ENCODE results near the gene DGKH. TPM values are rescaled to one million over a fixed set of nuclear protein-coding genes. Genes with fewer than 3 reads are reported as not detected.

DGKH gene
- total RNA-seq, 3 donors from 2014 or later: 18.8 to 27.0 (median 26.3) TPM

DNA sequence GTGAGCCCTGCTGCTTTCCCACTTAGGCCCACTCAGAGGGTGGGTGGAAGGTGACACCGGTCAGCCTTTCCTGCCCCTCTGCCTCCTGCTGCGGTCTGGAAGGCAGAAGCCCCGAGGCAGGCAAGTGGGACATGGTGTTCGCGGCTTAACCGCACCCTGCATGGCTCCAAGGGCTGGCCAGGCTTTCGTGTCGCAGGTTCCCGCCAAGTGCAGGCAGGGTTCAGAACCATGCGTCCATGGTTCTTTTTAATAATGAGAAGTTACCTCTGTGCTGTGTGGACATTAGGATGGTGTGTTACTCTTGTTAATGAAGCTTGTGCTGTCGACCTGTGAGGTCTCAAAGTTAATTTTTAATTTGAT is 986 bp downstream of the DGKH start:
- no peak for TF ChIP-seq CTCF (IDR thresholded peaks at IDR 0.05)
- intact Hi-C loops (cut with DNase I, micrococcal nuclease): no loop called here
- Histone ChIP-seq H3K36me3 (ENCODE audit: low read depth) (no peaks in the 10 kb centered on the region), H3K4me3 (no peak overlapping the region), H3K9me3 (no peaks in the 10 kb centered on the region), H3K4me1 (ENCODE audit: low read depth) (peaks cover 10% of the 10 kb centered on the region)
- DNase-seq (no peak), ATAC-seq (peak; percentile 9)

- no peak overlapping the region for H3K4me3 ChIP-seq
- no peak for ATAC-seq
- H3K4me1 ChIP-seq (ENCODE audit: low read depth): no peaks in the 10 kb centered on the region
- H3K36me3 ChIP-seq (ENCODE audit: low read depth): no peaks in the 10 kb centered on the region
- TF ChIP-seq CTCF (IDR thresholded peaks at IDR 0.05): no peak
- intact Hi-C loops (cut with DNase I, micrococcal nuclease): no loop called here
- H3K9me3 ChIP-seq: no peaks in the 10 kb centered on the region
- DNase-seq: no peak
These were observed 6.5 kb downstream of the DGKH start for GRCh38 chr13:42054798-42055499.

DNA sequence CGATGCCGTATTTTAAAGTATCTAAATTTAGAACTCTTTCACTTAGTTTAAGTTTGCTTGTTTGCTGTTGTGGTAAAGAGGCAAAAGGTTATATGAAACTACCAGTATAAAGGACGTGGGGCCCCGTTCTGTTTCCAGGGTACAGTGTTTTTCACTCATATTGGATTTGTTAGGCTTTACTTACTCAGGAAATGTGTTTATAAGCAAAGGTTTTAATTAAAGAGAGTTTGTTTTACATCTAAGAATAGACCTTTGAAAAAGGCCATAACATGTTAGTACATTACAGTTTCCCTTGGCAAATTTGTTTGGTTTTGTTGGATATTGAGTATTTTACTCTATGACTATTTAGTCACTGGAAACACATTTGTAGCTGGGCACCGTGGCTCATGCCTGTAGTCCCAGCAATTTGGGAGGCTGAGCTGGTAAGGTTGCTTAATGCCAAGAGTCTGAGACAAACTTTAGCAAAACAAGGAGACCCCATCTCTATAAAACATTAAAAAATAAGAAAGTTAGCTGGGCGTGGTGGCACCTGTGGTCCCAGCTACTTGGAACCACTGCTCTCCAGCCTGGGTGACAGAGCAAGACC is 7.1 kb downstream of the DGKH start:
- Histone ChIP-seq H3K4me1 (ENCODE audit: low read depth) (no peaks in the 10 kb centered on the region), H3K9me3 (no peaks in the 10 kb centered on the region), H3K36me3 (ENCODE audit: low read depth) (no peaks in the 10 kb centered on the region), H3K4me3 (no peak overlapping the region)
- TF ChIP-seq CTCF (IDR thresholded peaks at IDR 0.05): no peak
- ATAC-seq: no peak
- DNase-seq: no peak
- intact Hi-C loops (cut with DNase I, micrococcal nuclease): no loop called here

DNA sequence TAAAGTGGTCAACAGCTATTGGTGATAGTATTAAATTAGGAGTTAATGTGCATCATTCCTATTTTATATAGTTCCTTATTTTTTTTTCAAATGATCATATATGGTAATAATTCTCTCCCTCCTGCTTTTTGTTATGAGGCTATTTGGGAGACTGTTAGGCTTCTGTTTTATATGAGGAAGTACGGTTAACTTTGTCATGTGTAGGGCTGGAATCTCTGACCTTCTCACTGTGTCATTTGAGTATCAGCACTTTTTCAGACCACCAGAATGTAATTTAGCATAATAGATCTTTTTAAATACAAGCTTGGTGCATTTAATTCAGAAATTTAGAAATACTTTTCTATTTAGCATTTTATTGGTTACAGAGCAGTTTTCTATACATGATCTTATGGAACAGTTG is 7.7 kb downstream of the DGKH start:
- DNase-seq (no peak), ATAC-seq (peak; percentile 40)
- Histone ChIP-seq H3K4me1 (ENCODE audit: low read depth) (no peaks in the 10 kb centered on the region), H3K9me3 (no peaks in the 10 kb centered on the region), H3K4me3 (no peak overlapping the region), H3K36me3 (ENCODE audit: low read depth) (no peaks in the 10 kb centered on the region)
- TF ChIP-seq CTCF (IDR thresholded peaks at IDR 0.05): no peak
- intact Hi-C loops (cut with DNase I, micrococcal nuclease): no loop called here

DNA sequence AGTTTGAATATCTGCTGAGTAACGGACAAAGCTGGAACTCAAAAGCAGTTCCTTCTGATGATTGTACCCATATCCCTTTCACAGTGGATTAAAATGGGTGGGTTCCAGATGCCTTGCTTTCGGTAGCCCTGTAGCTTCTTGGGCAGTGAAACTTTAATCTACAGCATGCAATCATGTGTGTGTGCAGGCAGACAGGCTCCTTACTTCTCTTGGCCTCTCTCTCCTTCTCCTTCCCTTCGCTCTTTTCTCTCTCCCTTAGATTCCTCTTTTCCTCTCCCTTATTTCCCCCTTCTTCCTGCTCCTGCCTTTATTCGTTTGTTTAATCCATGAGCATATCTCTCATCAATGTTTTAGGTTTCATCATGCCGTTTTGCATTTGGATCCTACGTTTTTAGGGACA is 8.1 kb downstream of the DGKH start:
- no peak for ATAC-seq
- Histone ChIP-seq H3K4me1 (ENCODE audit: low read depth) (no peaks in the 10 kb centered on the region), H3K36me3 (ENCODE audit: low read depth) (no peaks in the 10 kb centered on the region), H3K9me3 (no peaks in the 10 kb centered on the region), H3K4me3 (no peak overlapping the region)
- TF ChIP-seq CTCF (IDR thresholded peaks at IDR 0.05): no peak
- intact Hi-C loops (cut with DNase I, micrococcal nuclease): no loop called here
- DNase-seq: no peak
